GM12864 (cell line): ENCODE data around the gene CPSF4L.
A peak's percentile ranks its signal among the peaks of the same experiment; 100 is the strongest.

Source experiments
- DNase-seq: peaks from one replicate; pipeline ENCODE4 v3.0.0-alpha.2; 2011; ENCODE audit warnings: low read depth
- H3K4me3 ChIP-seq: 2 replicates; pipeline ENCODE4 v1.5.1; 2011; ENCODE audit warnings: mild to moderate bottlenecking, low read depth, low read length, control low read depth
- CTCF ChIP-seq: IDR thresholded peaks from 2 replicates; pipeline ENCODE4 v1.5.1; 2011; ENCODE audit warnings: low read depth, mild to moderate bottlenecking, moderate library complexity, low read length, control low read depth, inconsistent platforms; ENCODE audit errors: missing control alignments

CPSF4L gene

DNA sequence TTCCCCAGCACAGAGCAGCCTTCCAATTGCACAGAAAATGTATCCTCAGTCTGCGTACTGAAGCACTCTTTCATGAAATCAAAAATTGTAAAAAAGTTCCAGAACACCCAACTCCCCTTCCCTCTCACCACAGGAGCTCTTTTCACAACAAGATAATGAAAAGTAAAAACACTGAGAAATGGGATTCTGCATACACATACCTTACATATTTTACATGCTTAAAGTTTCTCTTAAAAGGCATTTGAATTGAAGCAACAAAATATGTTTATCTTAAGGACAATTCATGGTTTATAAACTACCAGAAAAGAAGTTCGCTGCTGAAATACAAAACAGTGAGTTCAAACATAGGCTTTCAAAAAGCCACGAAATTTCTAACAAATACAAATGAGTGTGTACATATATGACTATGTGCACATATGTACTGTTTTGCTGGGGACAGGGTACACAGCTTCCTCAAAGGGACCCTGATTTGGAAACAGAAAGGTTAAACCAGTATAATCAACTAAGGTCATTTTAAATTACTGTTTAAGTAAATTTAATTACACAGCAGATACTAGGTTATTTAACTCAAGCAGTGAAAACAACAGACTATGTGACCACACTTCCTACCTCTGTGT, 35.0 kb downstream of the CPSF4L start:
- TF ChIP-seq CTCF, result no peak
- DNase-seq, result no peak
- H3K4me3 ChIP-seq, result peak overlapping the region; percentile 24; the same call in 1 of the 2 replicates

GRCh38 chr17:73224663-73225305, 36.9 kb downstream of the CPSF4L start:
- no peak for DNase-seq
- no peak for TF ChIP-seq CTCF
- no peak overlapping the region for H3K4me3 ChIP-seq

DNA sequence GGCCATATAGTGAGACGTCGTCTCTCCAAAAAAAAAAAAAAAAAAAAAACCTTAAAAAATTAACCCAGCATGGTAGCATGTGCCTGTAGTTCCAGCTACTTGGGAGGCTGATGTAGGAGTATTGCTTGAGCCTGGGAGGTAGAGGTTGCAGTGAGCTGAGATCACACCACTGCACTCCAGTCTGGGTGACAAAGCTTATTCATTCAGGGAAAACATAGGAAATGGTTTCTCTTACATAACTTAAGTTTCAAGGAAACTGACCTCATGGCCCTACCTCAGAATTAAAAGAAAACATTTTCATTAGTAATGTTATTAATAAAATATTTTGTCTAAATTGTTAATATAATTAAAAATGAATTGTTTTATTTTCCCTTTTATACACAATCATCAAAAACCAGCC, 37.4 kb downstream of the CPSF4L start:
- no peak for DNase-seq
- no peak for TF ChIP-seq CTCF
- H3K4me3 ChIP-seq, result no peak overlapping the region

- DNase-seq, result no peak
- H3K4me3 ChIP-seq, result no peak overlapping the region
- TF ChIP-seq CTCF, result no peak
Measured at GRCh38 chr17:73223626-73224230, 38.0 kb downstream of the CPSF4L start.

GRCh38 chr17:73215447-73215846, 46.2 kb downstream of the CPSF4L start:
- no peak overlapping the region for H3K4me3 ChIP-seq
- DNase-seq, result no peak
- TF ChIP-seq CTCF, result peak; percentile 41

GRCh38 chr17:73214851-73215250, 46.8 kb downstream of the CPSF4L start:
- DNase-seq, result no peak
- TF ChIP-seq CTCF, result no peak
- no peak overlapping the region for H3K4me3 ChIP-seq
